GM12873 (cell line): ENCODE data around the gene TRIM65.
A peak's percentile ranks its signal among the peaks of the same experiment; 100 is the strongest.

ENCODE experiments used
- TF ChIP-seq, protein P1 (sequence below): IDR thresholded peaks from 2 replicates; pipeline ENCODE4 v1.5.1; 2012; ENCODE audit warnings: low read depth, mild to moderate bottlenecking, moderate library complexity, low read length, control low read depth; ENCODE audit not compliant: insufficient read depth; ENCODE audit errors: missing control alignments

Gene TRIM65

GRCh38 chr17:75876938-75877751 is 19.6 kb downstream of the TRIM65 start:
- TF ChIP-seq, protein P1, sequence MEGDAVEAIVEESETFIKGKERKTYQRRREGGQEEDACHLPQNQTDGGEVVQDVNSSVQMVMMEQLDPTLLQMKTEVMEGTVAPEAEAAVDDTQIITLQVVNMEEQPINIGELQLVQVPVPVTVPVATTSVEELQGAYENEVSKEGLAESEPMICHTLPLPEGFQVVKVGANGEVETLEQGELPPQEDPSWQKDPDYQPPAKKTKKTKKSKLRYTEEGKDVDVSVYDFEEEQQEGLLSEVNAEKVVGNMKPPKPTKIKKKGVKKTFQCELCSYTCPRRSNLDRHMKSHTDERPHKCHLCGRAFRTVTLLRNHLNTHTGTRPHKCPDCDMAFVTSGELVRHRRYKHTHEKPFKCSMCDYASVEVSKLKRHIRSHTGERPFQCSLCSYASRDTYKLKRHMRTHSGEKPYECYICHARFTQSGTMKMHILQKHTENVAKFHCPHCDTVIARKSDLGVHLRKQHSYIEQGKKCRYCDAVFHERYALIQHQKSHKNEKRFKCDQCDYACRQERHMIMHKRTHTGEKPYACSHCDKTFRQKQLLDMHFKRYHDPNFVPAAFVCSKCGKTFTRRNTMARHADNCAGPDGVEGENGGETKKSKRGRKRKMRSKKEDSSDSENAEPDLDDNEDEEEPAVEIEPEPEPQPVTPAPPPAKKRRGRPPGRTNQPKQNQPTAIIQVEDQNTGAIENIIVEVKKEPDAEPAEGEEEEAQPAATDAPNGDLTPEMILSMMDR: no peak

DNA sequence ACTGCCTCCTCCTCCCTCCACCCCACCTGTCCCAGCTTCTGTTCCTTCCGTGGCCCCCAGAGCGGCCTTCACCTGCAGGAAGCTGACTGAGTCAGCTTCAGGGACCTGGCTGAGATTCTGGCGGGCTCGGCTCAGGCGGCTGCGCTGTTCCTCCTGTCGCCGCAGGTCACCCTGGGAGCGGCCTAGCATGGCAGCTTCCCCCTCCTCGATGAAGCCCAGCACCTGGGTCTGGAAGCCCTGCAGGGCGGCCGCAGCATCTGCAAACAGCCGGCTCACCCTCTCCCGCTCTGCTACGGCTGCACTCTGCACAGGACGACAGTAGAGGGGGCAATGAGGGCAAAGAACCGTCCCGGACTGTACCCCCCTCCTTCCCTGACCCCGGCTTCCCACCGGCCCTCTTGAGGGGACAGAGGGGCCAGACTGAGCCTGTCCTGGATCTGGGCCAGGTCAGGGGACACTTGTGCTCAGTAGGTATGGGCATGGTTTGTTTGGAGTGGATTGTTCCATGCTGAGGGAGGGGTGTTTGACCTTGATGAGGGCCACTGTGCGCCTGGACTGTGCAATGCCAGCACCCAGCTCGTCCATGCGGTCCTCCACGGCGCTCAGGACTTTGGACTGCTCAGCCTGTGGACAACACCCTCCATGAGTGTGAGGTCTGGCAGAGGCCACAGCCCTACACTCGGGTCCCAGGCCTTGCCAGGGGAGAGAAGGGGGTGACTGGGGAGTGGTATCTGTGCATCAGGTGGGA is 20.4 kb downstream of the TRIM65 start:
- TF ChIP-seq, protein P1: peak; percentile 37

DNA sequence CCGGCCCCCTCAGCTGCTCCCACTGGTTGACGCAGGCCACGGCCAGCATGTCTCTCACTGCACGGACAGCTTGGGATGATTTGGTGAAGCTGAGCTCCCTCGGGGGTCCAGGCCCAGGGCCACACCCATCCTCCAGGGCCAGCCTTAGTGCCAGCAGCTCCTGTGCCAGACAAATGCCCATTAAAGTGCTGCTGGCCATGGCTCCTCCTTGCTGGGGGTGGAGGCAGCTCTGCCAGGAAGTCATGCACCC is 20.9 kb downstream of the TRIM65 start:
- TF ChIP-seq, protein P1: no peak

GRCh38 chr17:75875182-75875939 is 21.4 kb downstream of the TRIM65 start:
- TF ChIP-seq, protein P1: no peak

- TF ChIP-seq, protein P1: no peak
Measured at GRCh38 chr17:75874323-75875181, 22.2 kb downstream of the TRIM65 start.

GRCh38 chr17:75873587-75874322 is 23.0 kb downstream of the TRIM65 start:
- TF ChIP-seq, protein P1: no peak
